Measurements from ENCODE around the gene CNTFR. TPM values are rescaled to one million over a fixed set of nuclear protein-coding genes. Genes with fewer than 3 reads are reported as not detected.
A peak's percentile ranks its signal among the peaks of the same experiment; 100 is the strongest.

The CNTFR gene
- total RNA-seq, 1 experiment from 2014 or later = 0.39 TPM

DNA sequence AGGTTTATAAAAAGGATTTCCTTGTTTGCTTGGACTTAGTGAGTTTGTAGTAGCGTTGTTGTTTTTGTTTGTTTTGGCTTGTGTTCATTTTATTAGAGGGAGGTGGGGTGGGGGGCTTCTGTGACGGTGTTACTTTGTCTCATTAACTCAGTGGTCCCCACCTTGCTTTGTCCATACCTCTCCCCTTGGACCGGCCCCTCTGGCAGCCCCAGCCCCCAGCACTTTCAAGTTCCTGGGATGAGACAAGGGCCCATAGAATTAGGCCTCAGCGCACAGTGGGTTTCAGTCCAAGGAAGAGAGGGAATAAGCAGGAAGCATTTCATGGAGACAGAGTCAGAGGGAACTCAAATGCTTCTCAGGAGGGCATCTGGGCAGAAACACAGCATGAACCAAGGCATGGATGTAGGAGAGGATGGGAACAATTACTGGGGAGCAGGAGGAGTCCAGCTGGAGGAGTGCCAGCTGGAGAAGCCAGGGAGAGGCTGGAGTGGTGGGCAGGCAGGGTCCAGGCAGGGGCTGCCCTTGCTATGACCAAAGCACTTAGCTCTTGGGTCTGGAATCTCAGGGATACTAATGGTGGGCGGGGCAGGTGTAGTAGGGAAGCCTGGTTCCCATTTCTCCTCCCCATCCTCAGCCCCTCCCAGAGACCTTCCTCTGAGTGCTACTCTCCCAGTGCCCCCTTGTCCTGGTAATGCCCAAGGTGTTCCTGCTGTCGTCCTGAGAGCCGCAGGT is 43.3 kb downstream of the CNTFR start:
- H3K27me3 Mint-ChIP-seq (ENCODE audit: insufficient read depth, unreplicated experiment) = peaks cover 13% of the 10 kb centered on the region
- H3K4me1 Mint-ChIP-seq (ENCODE audit: low read depth, unreplicated experiment) = no peaks in the 10 kb centered on the region
- no TSS peak for BruUV-seq (replicated peaks)
- Histone ChIP-seq H3K4me3 (ENCODE audit: low read depth, low read length) (no peak overlapping the region), H3K27me3 (replicated peaks; ENCODE audit: control insufficient read depth, insufficient read depth, low read length) (no peaks in the 10 kb centered on the region), H3K9me3 (no peaks in the 10 kb centered on the region), H3K36me3 (ENCODE audit: control insufficient read depth, insufficient read depth, low read length) (no peaks in the 10 kb centered on the region), H3K4me1 (no peaks in the 10 kb centered on the region)
- H3K36me3 Mint-ChIP-seq (ENCODE audit: insufficient read depth, unreplicated experiment) = no peaks in the 10 kb centered on the region
- TF ChIP-seq CTCF (IDR thresholded peaks at IDR 0.05; ENCODE audit: insufficient read depth in 1 of 2, low read depth in 1 of 2, low read length in 1 of 2, severe bottlenecking in 1 of 2, unreplicated experiment in 1 of 2) = no peak
- CTCF ChIA-PET = interaction anchor here (0.9 to 2.6 kb wide), 3 partner anchors 45 to 143 kb away, joined by 3 to 15 read pairs (median 5); no protein-coding TSS in a partner anchor
- H3K4me3 Mint-ChIP-seq (ENCODE audit: unreplicated experiment) = no peak overlapping the region
- no peak for DNase-seq
- intact Hi-C loops (cut with micrococcal nuclease; ENCODE audit: unreplicated experiment) = loop anchor here (2.0 to 5.0 kb wide), 2 partner anchors 44 to 141 kb away; no protein-coding TSS in a partner anchor
- H3K27ac Mint-ChIP-seq (ENCODE audit: unreplicated experiment) = no peak overlapping the region
- POLR2A ChIA-PET = no interaction called here
- no peaks in the 10 kb centered on the region for H3K9me3 Mint-ChIP-seq (ENCODE audit: unreplicated experiment)

DNA sequence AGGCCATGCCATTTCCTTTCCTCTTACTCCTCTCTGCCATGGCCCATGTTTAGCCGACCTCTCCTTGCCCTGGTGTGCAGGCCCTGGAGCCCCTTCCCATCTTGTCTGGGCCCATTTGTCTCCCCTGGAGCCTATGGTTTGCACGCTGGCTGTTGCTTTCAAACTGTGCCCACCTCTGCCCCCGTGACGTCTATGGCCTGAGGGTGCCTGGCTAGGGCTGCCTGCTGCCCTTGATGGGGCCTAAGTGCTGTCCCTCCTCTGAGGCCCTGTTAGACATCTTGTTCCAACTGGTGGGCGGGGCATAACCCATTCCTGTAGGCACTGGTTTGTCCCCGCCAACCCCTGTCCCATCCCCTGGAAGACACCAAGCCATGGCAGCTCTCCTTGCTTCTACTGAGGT is 44.0 kb downstream of the CNTFR start:
- peaks cover 13% of the 10 kb centered on the region for H3K27me3 Mint-ChIP-seq (ENCODE audit: insufficient read depth, unreplicated experiment)

GRCh38 chr9:34544035-34544434 is 45.5 kb downstream of the CNTFR start:
- no peak overlapping the region for H3K27ac Mint-ChIP-seq (ENCODE audit: unreplicated experiment)
- Histone ChIP-seq H3K9me3 (no peaks in the 10 kb centered on the region), H3K27me3 (replicated peaks; ENCODE audit: control insufficient read depth, insufficient read depth, low read length) (no peaks in the 10 kb centered on the region), H3K4me1 (no peaks in the 10 kb centered on the region), H3K36me3 (ENCODE audit: control insufficient read depth, insufficient read depth, low read length) (no peaks in the 10 kb centered on the region), H3K4me3 (ENCODE audit: low read depth, low read length) (no peak overlapping the region)
- no peaks in the 10 kb centered on the region for H3K9me3 Mint-ChIP-seq (ENCODE audit: unreplicated experiment)
- DNase-seq = no peak
- ChIA-PET POLR2A (no interaction called here), CTCF (interaction anchor here (1.3 kb wide), 1 partner anchor 140 kb away, joined by 7 read pairs; no protein-coding TSS in a partner anchor)
- H3K4me1 Mint-ChIP-seq (ENCODE audit: low read depth, unreplicated experiment) = no peaks in the 10 kb centered on the region
- H3K36me3 Mint-ChIP-seq (ENCODE audit: insufficient read depth, unreplicated experiment) = no peaks in the 10 kb centered on the region
- TF ChIP-seq CTCF (IDR thresholded peaks at IDR 0.05; ENCODE audit: insufficient read depth in 1 of 2, low read depth in 1 of 2, low read length in 1 of 2, severe bottlenecking in 1 of 2, unreplicated experiment in 1 of 2) = no peak
- intact Hi-C loops (cut with micrococcal nuclease; ENCODE audit: unreplicated experiment) = no loop called here
- BruUV-seq (replicated peaks) = no TSS peak
- no peak overlapping the region for H3K4me3 Mint-ChIP-seq (ENCODE audit: unreplicated experiment)
- H3K27me3 Mint-ChIP-seq (ENCODE audit: insufficient read depth, unreplicated experiment) = peaks cover 13% of the 10 kb centered on the region

More for the DNA sequence above, 44.0 kb downstream of the CNTFR start:
- Histone ChIP-seq H3K9me3 (no peaks in the 10 kb centered on the region), H3K27me3 (replicated peaks; ENCODE audit: control insufficient read depth, insufficient read depth, low read length) (no peaks in the 10 kb centered on the region), H3K36me3 (ENCODE audit: control insufficient read depth, insufficient read depth, low read length) (no peaks in the 10 kb centered on the region), H3K4me3 (ENCODE audit: low read depth, low read length) (no peak overlapping the region), H3K4me1 (no peaks in the 10 kb centered on the region)
- DNase-seq = peak in 1 of 2 experiments; percentile 32
- CTCF ChIA-PET = no interaction called here
- TF ChIP-seq CTCF (IDR thresholded peaks at IDR 0.05; ENCODE audit: insufficient read depth in 1 of 2, low read depth in 1 of 2, low read length in 1 of 2, severe bottlenecking in 1 of 2, unreplicated experiment in 1 of 2) = no peak
- BruUV-seq (replicated peaks) = no TSS peak
- POLR2A ChIA-PET = no interaction called here
- Mint-ChIP-seq H3K9me3 (ENCODE audit: unreplicated experiment) (no peaks in the 10 kb centered on the region), H3K27ac (ENCODE audit: unreplicated experiment) (no peak overlapping the region), H3K4me3 (ENCODE audit: unreplicated experiment) (no peak overlapping the region), H3K4me1 (ENCODE audit: low read depth, unreplicated experiment) (no peaks in the 10 kb centered on the region), H3K36me3 (ENCODE audit: insufficient read depth, unreplicated experiment) (no peaks in the 10 kb centered on the region)
- intact Hi-C loops (cut with micrococcal nuclease; ENCODE audit: unreplicated experiment) = loop anchor here (5.0 kb wide), 1 partner anchor 43 kb away; no protein-coding TSS in a partner anchor

Measured in Caco-2 (cell line).